ENCODE results near the gene CYP2J2. TPM values are rescaled to one million over a fixed set of nuclear protein-coding genes. Genes with fewer than 3 reads are reported as not detected.
"Not testable (repeated sequence)": the region's sequence is repeated elsewhere in the genome, so short reads cannot be mapped to it uniquely, and the experiment has no call there.

CYP2J2 gene
- 1 to 10 TPM; 2.3 to 4.9 TPM for total RNA-seq

- DNase-seq, result peak; percentile 61 to 76 (median 68)
- intact Hi-C loops (cut with DNase I), result no loop called here
- Histone ChIP-seq H3K27ac (peak within 1 kb of the TSS in 2 of 4 donors; percentile 6 to 70), H3K9me3 (no peaks in the 10 kb centered on the region), H3K27me3 (peaks cover 0 to 5% of the 10 kb centered on the region in 2 donors), H3K36me3 (replicated peaks in 1 of 2; ENCODE audit: insufficient read depth in 1 of 2, low read depth in 2 of 2) (no peaks in the 10 kb centered on the region), H3K4me3 (peak within 1 kb of the TSS in 1 of 2 donors; percentile 21), H3K4me1 (peaks cover 11% of the 10 kb centered on the region)
- peak; percentile 97 for ATAC-seq
- TF ChIP-seq POLR2A (IDR thresholded peaks at IDR 0.05) (peak in 2 of 3 donors; percentile 32 to 36), CTCF (IDR thresholded peaks at IDR 0.05) (no peak)
- WGBS, 2 donors, result 1 to 3% methylated on average over 9 to 42 of the region's 42 CpGs
Measured at GRCh38 chr1:59926381-59927123, at the start of gene CYP2J2. TSS of gene CYP2J2 (minus strand) at chr1:59926773. CDS start at chr1:59926746, 27 bp downstream.

GRCh38 chr1:59973719-59974118 lies 47.1 kb upstream of the CYP2J2 start:
- DNase-seq (no peak), ATAC-seq (no peak)
- no peak overlapping the region for H3K4me3 ChIP-seq
- H3K27me3 ChIP-seq, result no peaks in the 10 kb centered on the region
- no peak overlapping the region for H3K27ac ChIP-seq
- H3K9me3 ChIP-seq, result no peaks in the 10 kb centered on the region
- intact Hi-C loops (cut with DNase I), result loop anchor here (10.0 kb wide), 1 partner anchor 1071 kb away; no protein-coding TSS in a partner anchor
- TF ChIP-seq POLR2A (IDR thresholded peaks at IDR 0.05) (no peak), CTCF (IDR thresholded peaks at IDR 0.05) (no peak)
- H3K4me1 ChIP-seq, result peaks cover 11% of the 10 kb centered on the region
- WGBS, 2 donors, result 79 to 82% methylated on average over 1 of the region's 1 CpG
- no peaks in the 10 kb centered on the region for H3K36me3 ChIP-seq (replicated peaks in 1 of 2; ENCODE audit: insufficient read depth in 1 of 2, low read depth in 2 of 2)

- Histone ChIP-seq H3K4me3 (no peak overlapping the region), H3K9me3 (no peaks in the 10 kb centered on the region), H3K36me3 (replicated peaks in 1 of 2; ENCODE audit: insufficient read depth in 1 of 2, low read depth in 2 of 2) (no peaks in the 10 kb centered on the region), H3K4me1 (peaks cover 19% of the 10 kb centered on the region), H3K27me3 (no peaks in the 10 kb centered on the region), H3K27ac (no peak overlapping the region)
- 72 to 79% methylated on average over 20 of the region's 20 CpGs for WGBS, 2 donors
- no peak for TF ChIP-seq CTCF (IDR thresholded peaks at IDR 0.05)
- TF ChIP-seq POLR2A (IDR thresholded peaks at IDR 0.05), result no peak
- peak in 3 of 4 donors; percentile 18 to 46 (median 40) for DNase-seq
- intact Hi-C loops (cut with DNase I), result loop anchor here (10.0 kb wide), 1 partner anchor 1072 kb away; no protein-coding TSS in a partner anchor
- no peak for ATAC-seq
Measured at GRCh38 chr1:59972216-59972927, 45.8 kb upstream of the CYP2J2 start.

GRCh38 chr1:59971464-59971911 lies 44.9 kb upstream of the CYP2J2 start:
- no peak overlapping the region for H3K4me3 ChIP-seq
- no peak for TF ChIP-seq POLR2A (IDR thresholded peaks at IDR 0.05)
- TF ChIP-seq CTCF (IDR thresholded peaks at IDR 0.05), result peak; percentile 77 to 94 (median 83)
- H3K9me3 ChIP-seq, result no peaks in the 10 kb centered on the region
- H3K27ac ChIP-seq, result no peak overlapping the region
- no peaks in the 10 kb centered on the region for H3K27me3 ChIP-seq
- H3K4me1 ChIP-seq, result peaks cover 24% of the 10 kb centered on the region
- intact Hi-C loops (cut with DNase I), result loop anchor here (10.0 kb wide), 1 partner anchor 1073 kb away; no protein-coding TSS in a partner anchor
- 8 to 9% methylated on average over 18 to 19 of the region's 19 CpGs for whole genome bisulfite sequencing, 2 donors
- H3K36me3 ChIP-seq (replicated peaks in 1 of 2; ENCODE audit: insufficient read depth in 1 of 2, low read depth in 2 of 2), result no peaks in the 10 kb centered on the region
- DNase-seq (peak; percentile 69 to 75 (median 70)), ATAC-seq (peak; percentile 77)

- H3K4me3 ChIP-seq; H3K27ac ChIP-seq; ATAC-seq; H3K27me3 ChIP-seq; H3K36me3 ChIP-seq (replicated peaks in 1 of 2; ENCODE audit: insufficient read depth in 1 of 2, low read depth in 2 of 2); DNase-seq; H3K9me3 ChIP-seq: not testable (repeated sequence)
- peaks cover 28% of the 10 kb centered on the region for H3K4me1 ChIP-seq
- intact Hi-C loops (cut with DNase I), result loop anchor here (10.0 kb wide), 1 partner anchor 1075 kb away; no protein-coding TSS in a partner anchor
- WGBS, 2 donors, result 95 to 96% methylated on average over 17 to 26 of the region's 42 CpGs
Measured at GRCh38 chr1:59969542-59970175, 43.1 kb upstream of the CYP2J2 start.

GRCh38 chr1:59968746-59969145 lies 42.2 kb upstream of the CYP2J2 start:
- H3K4me1 ChIP-seq, result peaks cover 28% of the 10 kb centered on the region
- H3K27me3 ChIP-seq; DNase-seq; intact Hi-C loops (cut with DNase I); H3K27ac ChIP-seq; H3K4me3 ChIP-seq; ATAC-seq; H3K9me3 ChIP-seq; H3K36me3 ChIP-seq (replicated peaks in 1 of 2; ENCODE audit: insufficient read depth in 1 of 2, low read depth in 2 of 2): not testable (repeated sequence)
- 87 to 95% methylated on average over 17 of the region's 17 CpGs for WGBS, 2 donors

Data from body of pancreas (tissue), 4 donors.